HEK293 (cell line): ENCODE measurements around the gene FAM32A.

Experiments
- BCL6B ChIP-seq: fragments of 450-650 bp; formaldehyde crosslinking; IDR thresholded peaks from 2 replicates; pipeline ENCODE4 v1.5.1; 2017; ENCODE audit warnings: missing biosample characterization, missing genetic modification characterization
- CTCF ChIP-seq: fragments of 450-650 bp; formaldehyde crosslinking; IDR thresholded peaks from 2 replicates; pipeline ENCODE4 v1.5.1; 2016; ENCODE audit warnings: missing biosample characterization, missing genetic modification characterization
- HOXA7 ChIP-seq: sonication (generic); formaldehyde crosslinking; IDR thresholded peaks from 2 replicates; pipeline ENCODE4 v1.8.1; 2022; ENCODE audit warnings: missing genetic modification reagents, borderline replicate concordance
- PRDM2 ChIP-seq: fragments of 450-650 bp; formaldehyde crosslinking; IDR thresholded peaks from 2 replicates; pipeline ENCODE4 v1.5.1; 2016; ENCODE audit warnings: missing biosample characterization, missing genetic modification characterization, borderline replicate concordance
- SP2 ChIP-seq: fragments of 450-650 bp; formaldehyde crosslinking; IDR thresholded peaks from 2 replicates; pipeline ENCODE4 v1.5.1; 2016; ENCODE audit warnings: missing biosample characterization, missing genetic modification characterization
- ZBTB8A ChIP-seq: fragments of 450-650 bp; formaldehyde crosslinking; IDR thresholded peaks from 2 replicates; pipeline ENCODE4 v1.5.1; 2016; ENCODE audit warnings: missing biosample characterization, missing genetic modification characterization
- ZNF184 ChIP-seq: fragments of 450-650 bp; IDR thresholded peaks from 2 replicates; pipeline ENCODE4 v1.5.1; 2018; ENCODE audit warnings: missing biosample characterization, mild to moderate bottlenecking, missing genetic modification characterization

GRCh38 chr19:16136185-16136999, 48.8 kb upstream of the FAM32A start:
- TF ChIP-seq PRDM2 (tag by site-specific recombination) (no peak), CTCF (tag by site-specific recombination) (no peak), ZNF184 (tag by site-specific recombination) (no peak), SP2 (tag by site-specific recombination) (no peak), HOXA7 (no peak), ZBTB8A (no peak), BCL6B (no peak)
